GM18909 (cell line): ENCODE data around the gene TCERG1L.

Experiments
- ATAC-seq: cut with Tn5 transposase; IDR thresholded peaks from one replicate; pipeline ENCODE4 v1.9.1; 2021; ENCODE audit warnings: mild to moderate bottlenecking; ENCODE audit not compliant: unreplicated experiment, poor library complexity

Gene TCERG1L

DNA sequence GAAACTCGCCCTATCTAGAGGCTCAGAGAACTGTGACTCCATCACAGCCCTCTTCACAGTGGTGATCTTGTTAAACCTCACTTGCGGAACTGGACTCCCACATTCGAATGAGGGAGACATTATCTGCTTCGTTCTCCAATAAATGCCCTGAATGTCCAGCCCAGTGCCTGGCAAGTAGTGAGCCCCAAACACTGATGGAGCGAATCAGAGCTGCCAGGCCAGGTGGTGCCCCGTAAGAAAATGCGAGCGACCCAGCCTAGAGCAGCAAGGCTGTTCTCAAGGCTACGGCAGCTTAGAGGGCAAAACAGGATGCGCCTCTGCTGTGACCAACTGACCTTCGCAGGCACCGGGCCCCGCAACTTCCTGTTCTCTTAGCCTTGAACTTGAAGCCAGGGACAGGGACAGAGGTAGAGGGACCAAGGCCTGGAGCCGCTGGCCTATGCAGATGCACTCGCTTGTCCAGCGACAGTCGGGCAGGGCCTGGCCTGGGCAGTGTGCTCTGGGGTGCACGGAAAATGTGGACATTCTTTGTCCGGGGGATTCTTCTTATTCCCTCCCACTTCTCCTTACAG lies 217.6 kb downstream of the TCERG1L start:
- ATAC-seq = no peak

DNA sequence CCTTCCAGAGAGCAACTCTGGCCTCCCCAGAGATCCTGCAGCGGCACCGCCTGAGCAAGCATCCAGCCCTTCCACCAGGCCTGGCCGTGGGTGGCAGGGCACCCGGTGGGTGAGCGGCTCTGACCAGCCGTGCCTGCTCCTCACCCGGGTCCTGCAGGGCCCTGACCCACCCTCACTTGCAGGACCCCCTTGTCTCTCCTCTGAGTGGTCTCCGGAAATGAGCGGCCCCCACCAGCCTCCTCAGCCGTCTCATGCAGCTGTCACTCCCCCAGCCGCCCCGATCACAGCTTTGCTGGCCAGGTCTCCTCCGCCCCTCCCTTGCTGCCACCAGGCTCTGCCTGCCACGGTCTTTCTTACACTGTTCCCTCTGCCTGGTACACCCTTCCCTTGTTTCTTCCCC lies 218.2 kb downstream of the TCERG1L start:
- ATAC-seq = no peak

DNA sequence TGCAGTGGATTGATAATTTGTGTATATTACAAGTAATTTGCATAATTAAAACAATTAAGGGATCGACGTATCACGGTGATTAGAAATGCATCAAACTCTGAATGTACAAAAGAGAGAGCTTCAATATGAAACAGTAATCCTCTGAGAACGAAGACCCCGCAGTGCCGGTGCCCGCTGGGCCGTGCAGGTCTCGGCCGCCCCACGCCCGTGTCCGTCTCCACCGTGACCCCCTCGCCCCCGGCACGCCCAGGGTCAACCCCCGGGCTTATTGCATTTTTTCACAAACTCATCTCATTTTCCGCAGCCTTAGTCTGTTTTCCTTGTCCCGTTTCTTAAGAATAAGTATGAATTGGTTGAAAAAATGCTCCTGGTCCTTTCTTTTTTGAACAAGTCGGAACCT lies 218.6 kb downstream of the TCERG1L start:
- ATAC-seq = no peak

DNA sequence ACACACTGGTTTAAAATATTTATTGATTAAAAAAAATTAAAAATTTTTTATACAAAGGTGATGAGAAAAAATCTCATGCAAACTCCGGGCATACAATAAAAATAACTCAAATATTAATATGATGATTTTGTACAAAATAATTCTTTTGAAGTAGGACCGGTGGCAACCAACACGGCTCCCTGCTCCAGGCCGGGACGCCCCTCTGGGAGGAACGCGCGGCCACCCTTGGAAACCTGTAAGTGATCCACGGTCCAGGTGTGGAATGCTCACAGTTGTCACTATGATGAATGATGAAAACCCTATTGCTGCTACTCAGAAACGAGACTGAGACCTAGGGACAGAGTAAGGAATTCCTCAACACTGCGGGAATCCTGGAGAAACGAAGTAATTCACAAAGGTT lies 219.1 kb downstream of the TCERG1L start:
- no peak for ATAC-seq

DNA sequence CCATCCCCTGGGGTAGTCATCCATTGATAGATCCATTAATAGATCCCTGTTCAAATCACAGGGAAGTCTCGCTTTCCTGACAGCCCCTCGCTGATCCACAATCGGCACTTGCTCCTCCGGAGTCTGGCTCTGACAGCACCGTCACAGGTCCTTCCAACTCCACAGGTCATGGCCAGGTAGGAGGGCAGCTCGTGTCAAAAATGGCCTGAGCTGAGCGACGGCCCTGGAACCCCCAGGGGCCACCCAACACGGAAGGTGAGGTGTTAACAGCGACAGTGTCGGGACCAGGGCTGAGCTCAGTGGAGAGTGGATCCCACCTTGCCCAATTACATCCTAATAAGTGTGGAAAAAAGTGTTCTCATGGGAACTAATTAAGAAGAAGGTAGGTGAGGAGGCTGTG lies 219.8 kb downstream of the TCERG1L start:
- no peak for ATAC-seq

DNA sequence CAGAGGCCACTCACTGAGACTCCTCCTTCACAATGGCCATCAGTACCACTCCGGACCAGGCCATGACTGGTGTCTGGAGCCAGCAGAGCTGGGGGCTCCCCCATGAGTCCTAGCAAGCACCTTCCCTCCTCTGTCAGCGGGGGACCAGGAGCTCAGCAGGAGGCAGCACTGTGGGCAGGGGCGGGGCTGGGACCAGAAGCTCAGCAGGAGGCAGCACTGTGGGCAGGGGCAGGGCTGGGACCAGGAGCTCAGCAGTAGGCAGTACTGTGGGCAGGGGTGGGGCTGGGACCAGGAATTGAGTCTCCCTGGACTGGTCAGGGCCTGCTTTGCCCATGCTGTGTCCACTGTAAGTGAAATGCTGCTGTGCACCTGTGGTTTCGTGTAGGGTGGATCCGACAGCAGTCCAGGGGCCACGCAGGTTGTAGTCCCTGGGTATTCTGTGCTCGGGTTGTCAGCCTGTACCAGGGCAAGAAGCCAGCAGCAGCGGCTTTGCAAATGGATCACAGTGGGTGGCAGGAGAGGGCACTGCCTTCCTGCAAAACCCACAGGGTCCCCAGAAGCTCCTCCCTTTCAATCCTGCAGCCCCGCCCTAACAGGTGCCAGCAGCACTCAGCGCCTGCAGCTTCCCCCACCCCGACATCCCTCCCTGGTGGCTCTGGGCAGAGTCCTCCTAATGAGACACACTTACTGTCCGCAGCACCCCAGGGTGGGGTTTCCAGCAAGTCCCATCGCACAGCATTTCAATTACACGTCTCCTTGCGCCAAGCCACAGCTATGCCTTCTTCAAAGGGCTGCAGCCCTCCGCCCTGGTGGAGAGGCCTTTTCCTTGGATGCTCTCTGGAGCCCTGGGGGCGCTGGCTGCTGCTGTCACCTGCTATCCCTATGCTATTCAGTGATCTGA lies 220.5 kb downstream of the TCERG1L start:
- no peak for ATAC-seq

DNA sequence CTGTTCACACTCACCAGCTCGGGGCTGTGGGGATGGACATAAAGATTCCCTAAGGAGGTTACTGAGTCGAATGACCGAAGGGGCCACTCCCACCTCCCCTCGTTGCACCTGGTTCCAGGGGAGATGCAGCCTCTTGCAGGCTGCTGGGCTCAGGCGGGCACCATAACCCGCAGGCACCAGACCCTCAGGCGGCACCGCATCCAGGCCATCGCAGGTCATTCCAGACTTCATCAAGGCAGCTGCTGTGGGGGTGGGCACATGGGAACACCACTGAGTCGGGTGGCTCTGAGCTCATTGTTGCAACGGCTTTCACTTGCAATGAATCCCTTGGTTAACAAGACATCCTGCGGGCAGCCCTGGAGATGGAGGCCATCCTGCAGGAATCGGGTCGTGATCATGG lies 221.7 kb downstream of the TCERG1L start:
- ATAC-seq = no peak

DNA sequence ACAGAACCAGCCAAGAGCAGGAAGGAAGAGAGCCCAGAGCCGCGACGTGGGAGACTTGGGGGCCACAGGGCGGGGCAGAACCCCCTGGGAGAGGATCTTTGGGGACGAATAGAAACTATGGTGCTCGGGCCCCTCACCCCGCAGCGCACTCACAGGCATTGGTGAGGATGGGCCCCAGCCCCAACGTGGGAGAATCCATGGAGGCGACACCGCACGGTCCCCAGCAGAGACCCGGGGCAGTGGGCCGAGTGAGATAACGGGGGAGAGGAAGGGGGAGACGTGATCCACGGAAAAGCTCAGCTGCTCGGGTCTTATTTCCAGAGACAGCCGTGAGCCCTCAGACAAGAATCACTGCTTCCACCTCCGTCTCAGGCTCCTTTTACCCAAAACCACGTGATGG lies 222.4 kb downstream of the TCERG1L start:
- ATAC-seq = no peak

DNA sequence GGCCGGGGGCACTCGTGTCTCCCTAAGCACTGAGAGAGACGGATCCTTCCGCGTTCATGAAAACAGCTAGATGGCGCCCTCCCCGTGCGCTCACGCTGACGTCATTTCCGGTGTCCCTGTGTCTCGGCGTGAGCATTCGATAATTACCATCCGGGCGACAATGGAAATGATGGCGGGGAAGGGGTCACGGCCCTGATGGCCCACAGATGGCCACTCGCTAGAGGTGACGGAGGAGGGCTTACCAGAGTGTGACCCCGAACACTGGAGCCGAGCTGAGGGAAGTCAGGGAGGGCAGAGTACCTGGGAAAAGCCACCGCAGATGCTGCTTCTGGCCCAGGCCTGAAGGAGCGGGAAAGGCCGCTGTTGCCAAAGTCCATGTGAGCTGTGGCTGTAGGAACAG lies 222.9 kb downstream of the TCERG1L start:
- no peak for ATAC-seq

DNA sequence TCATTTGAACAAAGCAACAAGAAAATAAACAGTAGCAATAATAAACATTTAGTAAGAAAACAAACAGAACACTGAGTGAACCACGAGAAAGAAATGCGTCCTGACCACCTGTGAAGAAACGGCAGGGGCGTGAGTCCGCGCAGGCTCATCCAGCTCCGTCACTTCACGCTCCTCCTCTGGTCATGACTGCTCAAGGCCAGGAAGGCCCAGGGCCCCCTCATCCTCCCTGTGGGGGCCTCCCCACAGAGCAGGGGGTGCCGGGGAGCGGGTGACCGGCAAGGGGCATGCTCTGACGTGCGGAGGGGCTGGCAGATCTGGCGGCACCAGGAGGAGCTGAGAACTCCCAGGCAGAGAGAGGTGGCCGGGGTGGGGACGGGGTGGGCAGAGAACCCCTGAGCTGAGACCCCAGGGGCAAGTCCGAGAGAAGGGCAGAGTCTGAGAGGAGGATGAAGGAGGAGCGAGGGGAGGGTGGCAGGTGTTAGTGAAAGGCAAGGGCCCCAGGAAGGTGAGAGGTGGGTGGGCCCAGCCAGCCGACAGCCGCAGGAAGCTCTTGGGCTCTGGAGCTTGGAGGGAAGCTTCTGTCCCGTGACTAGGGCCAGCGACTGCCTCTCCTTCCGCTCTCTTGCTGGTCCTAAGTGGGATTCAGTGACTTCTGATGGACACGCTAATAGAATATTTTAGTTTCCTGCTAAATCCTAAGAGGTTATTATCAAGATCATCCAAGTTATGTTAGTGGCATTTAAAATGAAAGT lies 223.9 kb downstream of the TCERG1L start:
- ATAC-seq = no peak

DNA sequence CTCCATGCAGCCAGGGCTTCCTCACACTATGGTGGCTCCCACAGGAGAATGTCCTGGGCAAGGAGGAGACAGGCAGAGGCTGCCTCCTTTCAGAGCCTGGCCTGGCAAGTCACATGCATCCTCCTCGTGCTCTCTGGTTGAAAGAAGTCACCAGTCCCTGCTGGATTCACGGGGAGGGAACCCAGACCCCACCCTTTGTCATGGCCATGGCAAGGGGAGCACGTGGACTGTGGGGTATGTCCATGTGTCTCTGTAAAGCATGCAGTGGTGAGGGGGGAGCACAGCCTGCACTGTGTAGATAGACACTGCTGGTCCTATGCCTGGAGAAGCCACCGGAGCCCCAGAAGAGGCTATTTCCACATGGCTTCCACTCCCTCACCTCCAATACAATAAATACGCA lies 225.0 kb downstream of the TCERG1L start:
- ATAC-seq = no peak

DNA sequence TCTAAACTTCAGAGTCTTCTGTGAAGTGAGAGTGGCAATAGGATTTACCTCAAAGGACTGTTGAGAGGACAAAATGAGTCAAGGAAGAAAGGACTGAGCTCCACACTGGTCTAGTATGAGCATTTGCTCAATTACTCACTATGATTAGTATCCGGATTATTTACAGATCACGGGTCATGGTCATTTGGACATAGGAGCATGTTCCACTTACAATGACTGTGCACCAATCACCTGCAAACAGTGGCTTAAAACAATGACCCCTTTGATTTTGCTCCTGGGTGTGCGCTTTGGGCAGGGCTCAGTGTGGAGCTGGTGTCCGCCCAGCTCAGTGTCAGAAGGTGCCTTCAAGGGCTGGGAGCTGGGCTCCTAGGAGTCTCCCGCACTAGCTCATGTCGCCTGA lies 225.4 kb downstream of the TCERG1L start:
- no peak for ATAC-seq

DNA sequence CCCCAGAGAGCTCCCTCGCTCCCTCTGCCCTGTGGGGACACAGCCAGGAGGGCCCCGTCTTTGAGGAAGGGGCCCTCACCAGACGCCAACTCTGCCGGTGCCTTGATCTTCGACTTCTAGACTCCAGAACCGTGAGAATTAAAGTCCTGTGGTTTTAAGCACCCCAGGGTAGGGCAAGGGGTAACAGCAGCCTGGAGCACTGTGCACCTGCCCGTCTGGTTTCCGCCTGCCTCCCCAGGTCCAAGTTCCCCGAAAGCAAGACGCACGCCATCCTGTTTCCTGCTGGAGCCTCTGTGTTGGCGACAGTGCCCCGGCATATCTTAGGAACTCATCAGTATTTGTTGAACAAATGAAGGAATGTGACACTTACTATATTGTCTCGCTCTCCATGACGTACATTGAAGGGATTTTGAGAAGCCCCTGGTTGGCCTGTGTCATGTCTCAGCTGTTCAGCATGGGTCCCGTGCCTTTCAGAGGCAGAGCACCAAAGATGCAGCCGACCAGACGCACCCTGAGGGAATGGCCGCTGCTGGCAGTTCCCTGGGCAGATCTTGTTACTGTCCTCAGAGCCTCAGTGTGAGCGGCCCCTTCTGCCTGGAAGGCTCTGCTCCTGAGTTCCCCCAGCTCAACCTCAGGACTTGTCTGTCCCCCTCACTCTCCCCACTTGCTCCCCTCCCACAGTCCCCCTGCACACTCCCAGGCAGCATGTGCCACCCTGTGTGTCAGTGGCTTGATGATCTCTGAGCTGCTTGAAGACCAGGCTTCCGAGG lies 226.2 kb downstream of the TCERG1L start:
- ATAC-seq = no peak

DNA sequence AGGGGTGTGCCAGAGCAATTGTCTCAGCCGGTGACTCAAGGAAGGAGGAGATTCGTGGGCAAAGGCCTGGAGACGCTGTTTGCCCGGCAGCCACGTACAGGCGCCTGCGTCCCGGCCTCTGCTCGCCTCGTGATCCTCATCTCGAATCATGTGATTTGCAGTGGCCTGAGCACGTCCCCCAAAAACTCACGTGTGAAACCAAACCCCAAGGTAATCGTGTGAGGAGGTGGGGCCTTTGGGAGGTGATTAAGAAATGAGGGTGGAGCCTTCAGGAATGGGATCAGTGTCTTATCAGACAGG lies 226.8 kb downstream of the TCERG1L start:
- no peak for ATAC-seq

DNA sequence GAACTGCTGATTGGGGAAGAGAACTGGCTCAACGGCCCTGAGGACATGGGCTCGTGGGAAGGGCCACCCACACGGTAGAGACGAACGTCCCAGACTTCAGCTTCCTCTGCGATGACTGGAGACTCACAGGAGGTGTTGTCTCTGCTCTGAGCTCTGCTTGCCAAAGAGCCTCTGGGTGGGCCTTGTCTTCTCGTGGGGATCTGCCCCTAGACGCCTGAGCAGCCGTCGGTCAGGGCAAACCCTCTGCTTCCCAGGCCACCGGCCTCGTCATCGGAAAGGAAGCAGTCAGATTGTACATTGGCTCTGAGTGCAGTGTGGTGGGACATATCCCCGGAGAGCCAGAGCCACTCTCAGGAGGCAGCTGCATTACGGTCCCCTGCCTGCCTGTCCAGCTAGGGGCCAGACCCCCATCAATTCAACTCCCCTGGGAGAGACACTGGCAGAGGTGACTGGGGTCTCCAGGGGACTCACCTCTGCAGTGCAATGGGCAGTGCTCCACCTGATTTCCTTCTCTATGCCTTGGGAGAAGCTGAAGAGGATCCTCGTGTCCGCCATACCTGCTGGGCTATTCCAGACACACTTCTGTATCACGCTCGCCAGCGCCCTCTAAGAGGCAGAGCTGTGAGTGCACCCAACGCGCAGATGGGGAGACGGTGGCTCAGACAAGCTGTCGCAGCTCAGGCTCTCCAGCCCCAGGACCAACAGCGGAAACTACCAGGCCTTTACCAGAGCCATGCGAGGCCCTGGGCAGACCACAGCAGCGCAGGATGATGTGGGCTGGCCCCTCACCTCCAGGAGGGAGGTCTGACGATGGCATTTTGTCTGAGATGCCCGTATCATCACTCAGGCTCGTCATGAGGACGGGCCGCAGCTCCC lies 227.4 kb downstream of the TCERG1L start:
- no peak for ATAC-seq

DNA sequence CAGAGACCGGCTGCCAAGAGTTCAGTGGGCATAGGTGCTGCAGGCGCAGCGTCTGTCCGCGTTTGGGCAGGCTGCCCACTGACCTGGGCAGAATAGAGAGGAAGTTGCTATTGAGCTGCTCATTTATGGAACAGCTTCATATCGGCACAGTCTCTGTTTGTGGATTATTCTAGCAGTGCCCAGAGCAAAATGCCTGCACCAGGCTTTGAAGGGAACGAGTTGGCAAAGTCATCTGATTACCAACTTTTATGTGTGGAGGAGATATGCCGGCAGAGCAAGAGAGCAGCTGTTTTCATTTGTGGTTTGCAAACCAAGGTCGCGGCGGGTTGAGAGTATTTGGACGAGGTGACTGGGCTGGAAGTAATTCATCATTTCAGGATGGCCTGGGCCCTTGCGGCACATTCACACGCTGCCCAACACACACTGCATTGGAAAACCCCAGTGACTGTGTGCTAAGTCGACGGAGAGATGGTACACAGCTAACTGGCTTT lies 228.5 kb downstream of the TCERG1L start:
- no peak for ATAC-seq

DNA sequence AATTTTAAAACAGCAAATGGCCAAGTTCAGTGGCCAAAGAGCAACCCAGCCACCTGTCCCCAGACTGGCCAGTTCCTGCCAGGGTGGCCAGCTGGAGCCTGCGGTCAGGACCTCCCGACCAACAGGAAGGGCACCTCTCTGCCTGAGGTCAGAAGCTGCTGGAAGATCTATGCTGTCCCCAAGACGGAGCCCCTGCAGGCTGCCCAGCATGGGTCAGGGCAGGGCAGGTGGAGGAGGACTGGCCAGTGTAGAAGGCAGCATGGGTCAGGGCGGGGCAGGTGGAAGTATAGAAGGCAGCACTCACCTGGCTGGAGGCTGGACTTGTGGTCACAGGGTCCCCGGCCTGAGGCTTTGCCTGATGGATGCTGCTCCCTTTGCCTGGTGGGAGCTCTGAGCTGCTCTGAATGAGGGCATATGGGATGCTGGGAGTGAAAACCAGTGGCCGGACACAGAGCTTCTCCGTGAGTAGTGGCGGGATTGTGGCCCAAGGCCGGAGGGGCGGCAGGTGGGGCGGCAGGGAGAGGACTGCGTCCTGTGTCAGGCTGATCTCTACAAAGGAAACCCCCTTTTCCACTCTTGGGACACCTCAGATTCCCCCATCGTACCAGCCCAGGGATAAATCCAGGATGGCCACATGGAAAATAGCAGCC lies 229.2 kb downstream of the TCERG1L start:
- ATAC-seq = no peak

DNA sequence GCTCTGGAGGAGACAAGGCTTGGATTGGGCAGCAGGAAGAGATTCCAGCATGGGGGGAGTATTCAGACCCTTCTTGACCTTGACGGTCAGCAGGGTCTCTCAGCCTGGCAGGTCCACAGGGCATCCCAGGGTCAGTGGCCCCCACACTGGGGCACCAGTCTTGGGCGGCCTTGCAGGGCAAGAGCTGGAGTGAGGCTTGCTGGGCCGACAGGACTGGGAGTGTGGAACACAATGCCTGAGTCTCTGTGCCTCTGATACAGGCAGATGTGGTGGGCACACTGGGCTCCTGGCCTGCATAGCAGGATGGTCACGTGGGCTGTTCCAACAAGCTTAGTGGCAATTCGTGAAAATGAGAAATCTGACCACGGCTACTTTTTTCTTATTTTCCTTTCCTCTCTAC lies 229.7 kb downstream of the TCERG1L start:
- no peak for ATAC-seq

DNA sequence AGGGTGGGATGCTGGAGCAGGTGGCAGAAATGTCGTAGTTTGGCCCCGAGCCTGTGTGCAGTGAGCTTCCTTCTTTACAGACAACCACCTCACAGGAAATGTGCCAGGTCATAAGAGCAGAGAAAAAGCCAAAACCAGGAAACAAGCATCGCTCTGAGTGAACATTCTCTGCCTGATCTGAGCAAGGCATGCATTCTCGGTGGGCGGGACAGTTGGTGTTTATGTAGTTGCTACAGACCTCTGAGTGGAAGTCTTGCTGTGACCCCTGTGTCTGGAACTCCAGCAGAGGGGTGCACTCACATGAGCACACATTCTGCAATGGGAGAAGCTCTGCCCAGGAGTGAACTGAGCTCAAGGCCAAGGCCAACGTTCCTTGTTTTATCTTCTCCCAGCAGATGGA lies 230.1 kb downstream of the TCERG1L start:
- ATAC-seq = no peak
